Myometrial cell (primary cell): ENCODE results near the gene CELSR3. TPM values are rescaled to one million over a fixed set of nuclear protein-coding genes. Genes with fewer than 3 reads are reported as not detected.

Experiments used
- total RNA-seq: library from RNA; depleted of rRNA; stranded (reverse); fragments of >200 nt; gene quantifications from 2 replicates; pipeline ENCODE4 v1.2.3, GENCODE V29; 2015

CELSR3 gene, protein sequence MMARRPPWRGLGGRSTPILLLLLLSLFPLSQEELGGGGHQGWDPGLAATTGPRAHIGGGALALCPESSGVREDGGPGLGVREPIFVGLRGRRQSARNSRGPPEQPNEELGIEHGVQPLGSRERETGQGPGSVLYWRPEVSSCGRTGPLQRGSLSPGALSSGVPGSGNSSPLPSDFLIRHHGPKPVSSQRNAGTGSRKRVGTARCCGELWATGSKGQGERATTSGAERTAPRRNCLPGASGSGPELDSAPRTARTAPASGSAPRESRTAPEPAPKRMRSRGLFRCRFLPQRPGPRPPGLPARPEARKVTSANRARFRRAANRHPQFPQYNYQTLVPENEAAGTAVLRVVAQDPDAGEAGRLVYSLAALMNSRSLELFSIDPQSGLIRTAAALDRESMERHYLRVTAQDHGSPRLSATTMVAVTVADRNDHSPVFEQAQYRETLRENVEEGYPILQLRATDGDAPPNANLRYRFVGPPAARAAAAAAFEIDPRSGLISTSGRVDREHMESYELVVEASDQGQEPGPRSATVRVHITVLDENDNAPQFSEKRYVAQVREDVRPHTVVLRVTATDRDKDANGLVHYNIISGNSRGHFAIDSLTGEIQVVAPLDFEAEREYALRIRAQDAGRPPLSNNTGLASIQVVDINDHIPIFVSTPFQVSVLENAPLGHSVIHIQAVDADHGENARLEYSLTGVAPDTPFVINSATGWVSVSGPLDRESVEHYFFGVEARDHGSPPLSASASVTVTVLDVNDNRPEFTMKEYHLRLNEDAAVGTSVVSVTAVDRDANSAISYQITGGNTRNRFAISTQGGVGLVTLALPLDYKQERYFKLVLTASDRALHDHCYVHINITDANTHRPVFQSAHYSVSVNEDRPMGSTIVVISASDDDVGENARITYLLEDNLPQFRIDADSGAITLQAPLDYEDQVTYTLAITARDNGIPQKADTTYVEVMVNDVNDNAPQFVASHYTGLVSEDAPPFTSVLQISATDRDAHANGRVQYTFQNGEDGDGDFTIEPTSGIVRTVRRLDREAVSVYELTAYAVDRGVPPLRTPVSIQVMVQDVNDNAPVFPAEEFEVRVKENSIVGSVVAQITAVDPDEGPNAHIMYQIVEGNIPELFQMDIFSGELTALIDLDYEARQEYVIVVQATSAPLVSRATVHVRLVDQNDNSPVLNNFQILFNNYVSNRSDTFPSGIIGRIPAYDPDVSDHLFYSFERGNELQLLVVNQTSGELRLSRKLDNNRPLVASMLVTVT (N-terminal part only)
- 0.86 and 1.4 TPM in 2 replicates for total RNA-seq

DNA sequence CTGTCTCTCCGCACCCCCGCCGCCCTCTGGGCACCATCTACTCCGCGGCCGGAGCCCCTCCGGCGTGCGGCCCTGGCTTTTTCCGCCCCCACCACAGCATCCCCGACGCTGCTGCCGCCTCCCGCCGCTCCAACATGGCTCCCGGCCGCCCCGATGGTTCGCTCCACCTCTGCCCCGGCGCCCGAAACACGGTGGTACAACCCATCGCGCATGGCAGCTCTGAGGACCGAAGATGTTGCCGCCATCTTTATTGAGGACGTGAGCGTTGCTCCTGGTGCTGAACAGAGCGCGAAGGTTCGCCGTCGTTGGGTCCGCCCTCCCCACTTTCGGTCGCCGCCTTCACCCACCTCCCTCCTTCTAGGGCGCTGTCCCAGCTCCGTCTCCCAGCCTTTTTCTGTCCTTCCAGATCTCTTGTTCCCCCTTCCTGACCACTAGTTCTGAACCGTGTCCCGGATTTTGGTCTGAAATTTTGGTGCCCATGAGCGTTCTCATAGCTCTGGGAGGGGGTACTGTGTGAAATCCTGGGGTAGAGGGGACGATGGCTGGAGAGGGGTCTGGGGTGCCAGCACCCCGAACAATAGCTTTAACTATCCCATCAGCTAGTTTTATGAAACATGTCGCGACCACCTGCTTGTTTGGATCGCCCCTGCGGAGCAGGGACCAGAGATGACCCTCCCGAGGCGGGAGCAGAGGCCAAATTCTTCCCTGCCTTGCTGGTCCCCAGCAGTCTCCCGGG is at the start of gene CELSR3:
Gene CELSR3, minus strand, starts transcription at position 134 of the 736 bp plus-strand sequence. CDS start 252 bp downstream, outside the sequence.

DNA sequence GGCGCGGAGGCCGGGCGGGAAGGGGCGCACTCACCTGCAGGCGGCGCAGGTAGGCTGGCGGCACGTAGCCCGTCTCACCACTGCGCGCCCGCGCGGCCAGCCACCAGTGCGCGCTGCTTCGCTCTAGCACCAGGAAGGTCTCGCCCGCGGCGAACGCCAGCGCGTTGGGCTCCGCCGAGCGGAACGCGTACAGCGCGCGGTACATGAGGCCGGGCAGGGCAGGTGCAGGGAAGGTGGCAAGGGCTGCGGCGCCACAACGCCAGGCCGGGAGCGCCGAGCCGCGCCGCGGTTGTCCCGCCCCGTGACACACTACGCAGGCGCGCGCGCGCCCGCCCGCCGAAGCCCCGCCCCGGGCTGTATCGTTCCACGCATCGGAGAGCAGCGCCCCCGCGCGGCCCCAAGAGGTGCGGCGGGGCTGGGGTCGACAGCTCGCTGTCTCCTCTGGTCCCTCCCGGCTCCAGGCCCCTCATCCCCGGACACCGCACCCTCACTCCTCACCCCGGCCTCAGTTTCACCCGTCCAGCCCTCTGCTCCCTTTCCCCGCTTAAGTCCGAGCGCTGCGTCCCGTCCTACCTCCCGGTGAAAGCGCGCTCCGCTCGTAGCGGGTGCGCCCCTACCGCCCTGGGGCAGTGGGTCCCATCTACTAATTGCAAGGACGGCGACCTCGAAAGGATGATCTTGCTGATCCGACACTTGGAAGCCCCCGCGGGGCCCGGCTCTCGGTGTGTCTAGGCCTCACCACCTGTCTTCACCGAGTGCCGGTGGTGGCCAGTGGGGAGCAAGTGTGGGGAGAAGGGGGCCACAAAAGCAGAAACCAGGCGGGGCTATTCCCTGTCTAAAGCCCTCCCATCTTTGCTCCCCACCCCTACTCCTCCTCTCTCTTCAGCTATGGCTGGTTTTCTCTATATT is 23.2 kb upstream of the CELSR3 start, which contains the start of gene NCKIPSD:
Gene NCKIPSD, minus strand, starts transcription at position 313 of the 909 bp plus-strand sequence. Its CDS starts 108 bp downstream, at position 205.

DNA sequence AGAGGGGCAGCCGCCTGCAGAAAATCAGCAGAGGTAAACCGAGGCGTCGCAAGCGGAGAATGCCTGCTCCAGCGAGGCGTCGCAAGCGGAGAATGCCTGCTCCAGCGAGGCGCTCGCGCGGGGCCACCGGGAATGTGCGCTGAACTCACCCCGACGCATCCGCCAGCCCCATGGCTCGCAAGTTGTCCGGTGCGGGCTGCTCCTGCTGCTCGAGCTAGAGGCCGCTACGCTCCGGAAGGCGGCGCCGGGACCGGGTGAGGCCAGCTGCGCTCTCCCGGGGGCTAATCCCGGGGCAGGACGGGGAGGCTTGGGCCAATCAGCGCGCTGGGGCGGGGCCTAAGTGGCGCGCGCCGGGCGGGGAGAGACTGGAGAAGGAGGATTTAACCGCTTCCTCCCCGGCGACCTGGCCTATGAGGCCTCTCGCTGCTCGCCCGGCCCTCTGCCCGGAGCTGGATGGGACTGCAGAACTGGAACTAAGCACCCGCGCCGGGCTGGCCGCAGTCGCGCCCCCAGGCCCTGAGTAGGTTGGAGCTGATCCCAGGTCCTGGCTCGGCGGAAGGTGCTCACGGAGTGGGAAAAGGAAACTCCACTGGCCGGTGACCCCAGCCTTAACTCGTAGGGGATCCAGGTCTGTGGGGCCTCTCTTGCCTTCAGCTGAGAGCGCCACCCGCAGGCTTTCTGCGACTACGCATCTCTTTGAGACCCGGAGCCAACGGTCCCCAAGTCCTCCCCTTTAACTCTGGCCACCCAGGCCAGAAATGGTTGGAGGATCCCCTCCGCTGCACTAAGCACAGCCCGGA is 27.3 kb downstream of the CELSR3 start, which contains the start of gene SLC26A6:
Gene SLC26A6, minus strand, starts transcription at position 240 of the 800 bp plus-strand sequence. Its CDS starts 68 bp downstream, at position 172.

DNA sequence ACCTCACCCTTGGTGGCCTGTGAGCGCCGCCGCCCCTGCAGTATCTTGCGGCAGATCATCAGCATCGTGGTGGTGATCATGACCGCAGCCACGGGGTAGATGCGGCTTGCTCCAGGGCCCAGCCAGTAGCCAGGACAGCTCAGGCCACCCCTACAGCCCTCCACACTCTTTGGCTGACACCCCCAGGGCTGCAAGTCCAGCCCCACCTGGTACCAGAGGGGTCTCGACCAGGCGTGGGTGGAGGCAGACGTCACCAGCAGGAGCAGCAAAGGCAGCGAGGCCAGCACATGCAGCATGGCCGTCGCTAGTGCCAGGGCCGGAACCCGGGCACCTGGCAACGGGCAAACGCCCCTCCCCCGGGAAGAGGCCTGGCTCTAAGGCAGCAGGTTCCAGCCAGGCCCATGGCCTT is 41.2 kb downstream of the CELSR3 start, which contains the start of gene TMEM89:
Gene TMEM89, minus strand, starts transcription at position 309 of the 409 bp plus-strand sequence. Its CDS starts 13 bp downstream, at position 296.

DNA sequence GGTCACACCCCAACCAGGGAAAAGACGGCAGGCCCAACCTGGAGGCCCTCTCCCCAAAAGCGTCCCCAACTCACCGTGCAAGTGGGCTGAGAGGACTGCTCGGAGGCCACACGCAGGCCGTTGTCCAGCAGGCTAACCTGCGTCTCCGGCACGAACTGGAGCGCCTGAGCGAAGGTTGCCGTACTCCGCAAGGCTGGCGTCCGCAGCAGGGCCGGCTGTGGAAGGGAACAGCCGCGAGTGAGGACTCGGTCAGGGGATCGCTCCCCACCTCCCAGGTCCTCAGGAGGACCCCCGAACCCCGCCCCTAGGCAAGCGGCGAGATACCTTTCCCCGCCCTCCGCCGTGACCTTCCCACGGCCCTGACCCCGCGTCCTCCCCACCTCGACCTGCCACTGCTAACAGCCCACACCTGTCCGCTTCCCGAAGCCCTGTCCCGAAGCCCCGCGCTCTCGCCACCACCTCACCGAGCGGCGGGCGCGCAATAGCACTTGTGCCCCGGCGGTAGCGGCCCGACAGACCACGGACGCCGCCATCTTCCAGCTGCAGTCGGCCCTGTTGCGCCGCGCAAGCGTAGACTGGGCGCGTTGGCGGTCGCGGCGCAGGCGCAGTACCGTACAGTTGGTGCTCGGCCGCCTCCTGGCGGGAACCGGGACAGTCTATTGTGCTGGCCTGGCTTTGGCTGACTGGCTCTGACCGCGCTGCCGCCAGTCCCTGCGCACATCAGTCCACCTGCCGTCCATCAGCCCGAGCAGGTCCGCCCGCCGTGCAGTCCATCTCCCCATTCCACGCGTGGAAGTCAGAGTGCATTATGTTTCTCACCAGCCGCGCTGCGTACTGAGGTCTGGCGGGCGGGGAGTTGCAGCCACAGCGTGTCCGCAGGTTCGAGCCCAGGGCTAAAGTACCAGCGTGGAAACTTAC is 53.3 kb downstream of the CELSR3 start, which contains the start of gene UQCRC1:
Gene UQCRC1, minus strand, starts transcription at position 559 of the 918 bp plus-strand sequence. Its CDS starts 26 bp downstream, at position 533.

DNA sequence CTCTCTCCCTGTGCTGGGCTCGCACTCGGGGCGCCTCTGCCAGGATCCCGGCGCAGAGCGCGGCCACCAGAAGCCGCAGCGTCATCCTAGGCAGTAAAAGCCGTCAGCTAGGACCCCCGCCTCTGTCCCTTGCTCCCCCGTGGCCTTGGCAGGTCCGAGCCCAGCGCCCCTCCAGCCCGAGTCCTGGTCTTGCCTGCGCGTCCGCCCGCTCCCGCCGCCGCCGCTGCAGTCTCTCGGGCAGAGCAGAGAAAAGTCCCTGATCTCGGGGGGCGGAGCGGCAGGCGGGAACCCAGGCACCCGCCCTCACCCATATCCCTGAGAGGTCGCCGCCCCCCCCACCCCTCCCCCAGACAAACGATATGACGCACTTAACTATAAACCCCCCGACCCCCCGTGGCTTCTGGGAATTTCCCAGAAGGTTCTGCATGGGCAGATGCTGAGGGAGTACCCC is 67.6 kb downstream of the CELSR3 start, which contains the start of gene COL7A1:
Gene COL7A1, minus strand, starts transcription at position 255 of the 451 bp plus-strand sequence. Its CDS starts 170 bp downstream, at position 85.

Other genes starting within 250 kb of the CELSR3 start
- gene PLXNB1, start 232.8 kb downstream of the CELSR3 start, total RNA-seq: 17.5 and 18.2 TPM in 2 replicates
- gene CCDC51, start 222.8 kb downstream of the CELSR3 start, total RNA-seq: 14.2 and 24.5 TPM in 2 replicates
- 410 and 450 TPM in 2 replicates for gene TMA7, start 222.6 kb downstream of the CELSR3 start, total RNA-seq
- 4.3 and 17.0 TPM in 2 replicates for gene ATRIP, start 216.1 kb downstream of the CELSR3 start, total RNA-seq
- 235 and 272 TPM in 2 replicates for gene SHISA5, start 158.7 kb downstream of the CELSR3 start, total RNA-seq
- gene PFKFB4, start 106.1 kb downstream of the CELSR3 start, total RNA-seq: 13.8 and 14.4 TPM in 2 replicates
- gene UCN2, start 99.1 kb downstream of the CELSR3 start, total RNA-seq: not detected in 2 replicates
- gene COL7A1, start 67.6 kb downstream of the CELSR3 start, total RNA-seq: 4.4 and 6.6 TPM in 2 replicates
- gene UQCRC1, start 53.2 kb downstream of the CELSR3 start, total RNA-seq: 425 and 465 TPM in 2 replicates
- not detected in 2 replicates for gene TMEM89, start 41.1 kb downstream of the CELSR3 start, total RNA-seq
- 19.3 and 26.2 TPM in 2 replicates for gene SLC26A6, start 27.4 kb downstream of the CELSR3 start, total RNA-seq
- gene NCKIPSD, start 23.0 kb upstream of the CELSR3 start, total RNA-seq: 27.1 and 31.4 TPM in 2 replicates
- gene IP6K2, start 54.3 kb upstream of the CELSR3 start, total RNA-seq: 50.9 and 57.1 TPM in 2 replicates
- 28.5 and 34.7 TPM in 2 replicates for gene PRKAR2A, start 185.0 kb upstream of the CELSR3 start, total RNA-seq
- gene SLC25A20, start 236.0 kb upstream of the CELSR3 start, total RNA-seq: 24.8 and 28.2 TPM in 2 replicates